Trophoblast cell (in vitro differentiated cells and primary cell): ENCODE measurements around the gene BPIFB4.

ENCODE experiments used
- DNase-seq, 2 donors: peaks; one replicate each; pipeline ENCODE4 v3.0.0-alpha.2; 2016
- H2AFZ ChIP-seq: 2 replicates; pipeline ENCODE4 v1.6.1; 2013; ENCODE audit warnings: low read length, moderate library complexity, mild to moderate bottlenecking; ENCODE audit not compliant: insufficient read depth, poor library complexity
- H2AK5ac ChIP-seq: 2 replicates; pipeline ENCODE4 v1.6.1; 2013; ENCODE audit warnings: mild to moderate bottlenecking, low read length
- H2BK120ac ChIP-seq: 2 replicates; pipeline ENCODE4 v1.6.1; 2013; ENCODE audit warnings: low read length, mild to moderate bottlenecking, moderate library complexity; ENCODE audit not compliant: insufficient read depth, poor library complexity
- H2BK12ac ChIP-seq: 2 replicates; pipeline ENCODE4 v1.6.1; 2013; ENCODE audit warnings: mild to moderate bottlenecking, low read length, moderate library complexity
- H2BK5ac ChIP-seq: 2 replicates; pipeline ENCODE4 v1.6.1; 2013; ENCODE audit warnings: low read length, low read depth, moderate library complexity, mild to moderate bottlenecking; ENCODE audit not compliant: poor library complexity
- H3K14ac ChIP-seq: 2 replicates; pipeline ENCODE4 v1.6.1; 2013; ENCODE audit warnings: mild to moderate bottlenecking, low read length
- H3K18ac ChIP-seq: 2 replicates; pipeline ENCODE4 v1.6.1; 2013; ENCODE audit warnings: mild to moderate bottlenecking, low read length
- H3K23ac ChIP-seq: 2 replicates; pipeline ENCODE4 v1.6.1; 2013; ENCODE audit warnings: low read length
- H3K27ac ChIP-seq: 2 replicates; pipeline ENCODE4 v1.5.1; 2013; ENCODE audit warnings: low read depth, mild to moderate bottlenecking, inconsistent platforms, low read length, moderate library complexity
- H3K27me3 ChIP-seq: 2 replicates; pipeline ENCODE4 v1.6.1; 2013; ENCODE audit warnings: inconsistent platforms, mild to moderate bottlenecking, low read length, moderate library complexity; ENCODE audit not compliant: insufficient read depth
- H3K36me3 ChIP-seq, 2 experiments: 1 replicate in 1 of 2; 2 replicates in 1 of 2; pipeline ENCODE4 v1.6.1; 2013; ENCODE audit warnings: low read length in 2 of 2, mild to moderate bottlenecking in 2 of 2, moderate library complexity in 1 of 2; ENCODE audit not compliant: insufficient read depth in 2 of 2, control insufficient read depth in 1 of 2
- H3K4ac ChIP-seq: 2 replicates; pipeline ENCODE4 v1.6.1; 2013; ENCODE audit warnings: low read depth, mild to moderate bottlenecking, low read length, moderate library complexity
- H3K4me1 ChIP-seq, 2 experiments: 1 replicate in 1 of 2; 2 replicates in 1 of 2; pipeline ENCODE4 v1.6.1; 2013; ENCODE audit warnings: low read length in 2 of 2, mild to moderate bottlenecking in 2 of 2, moderate library complexity in 1 of 2; ENCODE audit not compliant: insufficient read depth in 2 of 2, control insufficient read depth in 1 of 2
- H3K4me2 ChIP-seq: 2 replicates; pipeline ENCODE4 v1.6.1; 2013; ENCODE audit warnings: inconsistent platforms, mild to moderate bottlenecking, low read length, moderate library complexity
- H3K4me3 ChIP-seq: 2 replicates; pipeline ENCODE4 v1.5.1; 2013; ENCODE audit warnings: mild to moderate bottlenecking, low read depth, low read length, inconsistent platforms
- H3K79me1 ChIP-seq: one replicate; pipeline ENCODE4 v1.6.1; 2013; ENCODE audit warnings: low read length
- H3K79me2 ChIP-seq: 2 replicates; pipeline ENCODE4 v1.6.1; 2013; ENCODE audit warnings: low read length, mild to moderate bottlenecking; ENCODE audit not compliant: control insufficient read depth, insufficient read depth, poor library complexity
- H3K9ac ChIP-seq: 2 replicates; pipeline ENCODE4 v1.6.1; 2013; ENCODE audit warnings: mild to moderate bottlenecking, low read length
- H3K9me3 ChIP-seq: 2 replicates; pipeline ENCODE4 v1.6.1; 2013; ENCODE audit warnings: low read depth, mild to moderate bottlenecking, control low read depth, inconsistent platforms, low read length; ENCODE audit not compliant: insufficient read depth
- H4K12ac ChIP-seq: 2 replicates; pipeline ENCODE4 v1.6.1; 2013; ENCODE audit warnings: low read depth, mild to moderate bottlenecking, low read length, moderate library complexity
- H4K8ac ChIP-seq: 2 replicates; pipeline ENCODE4 v1.6.1; 2013; ENCODE audit warnings: low read depth, mild to moderate bottlenecking, low read length, moderate library complexity
- H4K91ac ChIP-seq: one replicate; pipeline ENCODE4 v1.6.1; 2013; ENCODE audit warnings: low read depth, mild to moderate bottlenecking, low read length, moderate library complexity
- WGBS: extraction: QIAGEN DNeasy Blood & Tissue Kit; methylation state at CpG from one replicate; pipeline ENCODE4 v1.1.7; 2013; ENCODE audit warnings: missing lambda C conversion rate; ENCODE audit not compliant: insufficient read length, insufficient coverage; ENCODE audit errors: extremely low coverage; 5-methylcytosine and 5-hydroxymethylcytosine counted together

The BPIFB4 gene

DNA sequence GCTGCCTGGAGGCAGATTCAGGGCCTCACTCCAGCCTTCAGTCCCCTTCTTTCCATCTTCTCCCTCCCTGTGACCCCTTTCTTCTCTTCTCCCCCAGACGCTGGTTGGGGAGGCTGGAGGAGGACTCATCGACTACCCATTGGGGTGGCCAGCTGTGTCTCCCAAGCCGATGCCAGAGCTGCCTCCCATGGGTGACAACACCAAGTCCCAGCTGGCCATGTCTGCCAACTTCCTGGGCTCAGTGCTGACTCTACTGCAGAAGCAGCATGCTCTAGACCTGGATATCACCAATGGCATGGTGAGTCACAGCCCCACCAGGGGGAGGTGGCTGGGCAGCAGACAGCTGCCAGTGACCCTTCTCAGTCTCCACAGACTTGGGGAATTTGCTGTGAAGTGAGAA, 12.9 kb downstream of the BPIFB4 start:
- DNase-seq, result no peak
- no peak overlapping the region for H3K23ac ChIP-seq
- no CpG with 5 or more reads among the region's 3 CpGs for whole genome bisulfite sequencing

GRCh38 chr20:33093074-33093473, 13.6 kb downstream of the BPIFB4 start:
- H2AK5ac ChIP-seq, result no peak overlapping the region
- no peaks in the 10 kb centered on the region for H3K4me1 ChIP-seq
- DNase-seq, result no peak
- no peak overlapping the region for H2BK12ac ChIP-seq
- H3K14ac ChIP-seq, result no peak overlapping the region
- H3K9me3 ChIP-seq, result peaks cover 3% of the 10 kb centered on the region
- H3K18ac ChIP-seq, result no peak overlapping the region
- H3K79me2 ChIP-seq, result no peaks in the 10 kb centered on the region
- H4K12ac ChIP-seq, result no peak overlapping the region
- no peak overlapping the region for H3K4ac ChIP-seq
- no peak overlapping the region for H2BK120ac ChIP-seq
- H2AFZ ChIP-seq, result no peak overlapping the region
- H3K4me2 ChIP-seq, result no peak overlapping the region
- no peak overlapping the region for H4K91ac ChIP-seq
- WGBS, result 100% methylated on average over 1 of the region's 1 CpG
- H3K23ac ChIP-seq, result no peak overlapping the region
- no peak overlapping the region for H3K27ac ChIP-seq
- H3K27me3 ChIP-seq, result no peaks in the 10 kb centered on the region
- H3K36me3 ChIP-seq, result no peaks in the 10 kb centered on the region
- H3K9ac ChIP-seq, result no peak overlapping the region
- H2BK5ac ChIP-seq, result no peak overlapping the region
- H4K8ac ChIP-seq, result no peak overlapping the region
- H3K79me1 ChIP-seq, result no peaks in the 10 kb centered on the region
- no peak overlapping the region for H3K4me3 ChIP-seq

More for the DNA sequence above, 12.9 kb downstream of the BPIFB4 start:
- Histone ChIP-seq H3K79me1 (no peaks in the 10 kb centered on the region), H3K27ac (no peak overlapping the region), H3K79me2 (no peaks in the 10 kb centered on the region), H3K27me3 (no peaks in the 10 kb centered on the region), H3K4ac (no peak overlapping the region), H3K18ac (no peak overlapping the region), H3K4me1 (no peaks in the 10 kb centered on the region), H2BK5ac (no peak overlapping the region), H4K91ac (no peak overlapping the region), H3K4me3 (no peak overlapping the region), H2BK12ac (no peak overlapping the region), H3K9ac (no peak overlapping the region), H3K14ac (no peak overlapping the region), H2BK120ac (no peak overlapping the region), H4K12ac (no peak overlapping the region), H2AK5ac (no peak overlapping the region), H2AFZ (no peak overlapping the region), H3K9me3 (peaks cover 3% of the 10 kb centered on the region), H3K4me2 (no peak overlapping the region), H4K8ac (no peak overlapping the region), H3K36me3 (no peaks in the 10 kb centered on the region)

DNA sequence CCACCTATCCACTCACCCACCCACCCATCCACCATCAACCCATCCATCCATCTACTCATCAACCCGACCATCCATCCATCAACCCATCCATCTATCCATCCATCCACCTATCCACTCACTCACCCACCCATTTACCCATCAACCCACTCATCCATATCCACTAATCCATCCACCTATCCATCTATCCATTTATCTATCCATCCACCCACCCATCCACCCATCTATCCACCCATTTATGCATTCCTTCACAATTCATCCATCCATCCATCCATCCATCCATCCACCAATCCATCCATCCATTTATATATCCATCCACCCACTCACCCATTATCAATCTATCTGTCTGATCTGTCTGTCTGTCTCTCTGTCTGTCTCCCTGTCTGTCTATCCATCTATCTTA, 14.1 kb downstream of the BPIFB4 start:
- H2BK12ac ChIP-seq, result no peak overlapping the region
- no peak overlapping the region for H3K9ac ChIP-seq

GRCh38 chr20:33095249-33095648, 15.8 kb downstream of the BPIFB4 start:
- no peak for DNase-seq
- H3K79me2 ChIP-seq, result no peaks in the 10 kb centered on the region

More for the DNA sequence above, 14.1 kb downstream of the BPIFB4 start:
- no peaks in the 10 kb centered on the region for H3K79me1 ChIP-seq
- H3K9me3 ChIP-seq, result peaks cover 3% of the 10 kb centered on the region
- 100% methylated on average over 1 of the region's 1 CpG for WGBS
- H3K4ac ChIP-seq, result no peak overlapping the region
- no peaks in the 10 kb centered on the region for H3K79me2 ChIP-seq
- DNase-seq, result no peak
- H4K91ac ChIP-seq, result no peak overlapping the region
- no peak overlapping the region for H4K12ac ChIP-seq
- H2BK120ac ChIP-seq, result no peak overlapping the region
- H4K8ac ChIP-seq, result no peak overlapping the region
- H3K14ac ChIP-seq, result no peak overlapping the region
- no peak overlapping the region for H3K4me3 ChIP-seq
- no peaks in the 10 kb centered on the region for H3K4me1 ChIP-seq
- no peak overlapping the region for H3K27ac ChIP-seq
- H3K23ac ChIP-seq, result no peak overlapping the region
- H3K27me3 ChIP-seq, result no peaks in the 10 kb centered on the region
- H3K36me3 ChIP-seq, result no peaks in the 10 kb centered on the region
- H3K4me2 ChIP-seq, result no peak overlapping the region
- H2AFZ ChIP-seq, result no peak overlapping the region
- H3K18ac ChIP-seq, result no peak overlapping the region
- H2BK5ac ChIP-seq, result no peak overlapping the region
- no peak overlapping the region for H2AK5ac ChIP-seq

More at GRCh38 chr20:33095249-33095648, 15.8 kb downstream of the BPIFB4 start:
- Histone ChIP-seq H2BK120ac (no peak overlapping the region), H3K27me3 (no peaks in the 10 kb centered on the region), H2BK5ac (no peak overlapping the region), H3K79me1 (no peaks in the 10 kb centered on the region), H3K4me1 (no peaks in the 10 kb centered on the region), H3K23ac (no peak overlapping the region), H4K12ac (no peak overlapping the region), H3K36me3 (no peaks in the 10 kb centered on the region), H3K4me2 (no peak overlapping the region), H2AK5ac (no peak overlapping the region), H3K4ac (no peak overlapping the region), H3K9ac (no peak overlapping the region), H3K9me3 (peaks cover 3% of the 10 kb centered on the region), H3K27ac (no peak overlapping the region), H2BK12ac (no peak overlapping the region), H2AFZ (no peak overlapping the region), H3K14ac (no peak overlapping the region), H4K8ac (no peak overlapping the region), H3K4me3 (no peak overlapping the region), H4K91ac (no peak overlapping the region), H3K18ac (no peak overlapping the region)
- WGBS, result no CpG with 5 or more reads among the region's 5 CpGs
